GM21390 (cell line): ENCODE measurements around the gene TF.
"Not testable (repeated sequence)": the region's sequence is repeated elsewhere in the genome, so short reads cannot be mapped to it uniquely, and the experiment has no call there.

Experiments used
- ATAC-seq: cut with Tn5 transposase; IDR thresholded peaks from one replicate; pipeline ENCODE4 v1.9.1; 2021; ENCODE audit not compliant: unreplicated experiment

Gene TF

GRCh38 chr3:133763797-133764683 lies 17.8 kb downstream of the TF start:
- no peak for ATAC-seq

GRCh38 chr3:133765256-133765655 lies 19.1 kb downstream of the TF start:
- ATAC-seq, result no peak

GRCh38 chr3:133767607-133768006 lies 21.4 kb downstream of the TF start:
- ATAC-seq, result no peak

- ATAC-seq, result no peak
Observed at GRCh38 chr3:133769536-133769935, 23.3 kb downstream of the TF start.

GRCh38 chr3:133773732-133774131 lies 27.5 kb downstream of the TF start:
- no peak for ATAC-seq

- no peak for ATAC-seq
Observed at GRCh38 chr3:133775309-133775708, 29.1 kb downstream of the TF start.

- no peak for ATAC-seq
Observed at GRCh38 chr3:133775835-133776234, 29.6 kb downstream of the TF start.

GRCh38 chr3:133776794-133777438 lies 30.7 kb downstream of the TF start:
- ATAC-seq, result no peak

GRCh38 chr3:133777807-133778568 lies 31.8 kb downstream of the TF start:
- ATAC-seq, result no peak

GRCh38 chr3:133779626-133780203 lies 33.5 kb downstream of the TF start:
- ATAC-seq, result no peak

GRCh38 chr3:133780756-133781155 lies 34.6 kb downstream of the TF start:
- ATAC-seq, result not testable (repeated sequence)

GRCh38 chr3:133781570-133781969 lies 35.4 kb downstream of the TF start:
- no peak for ATAC-seq

- ATAC-seq, result no peak
Observed at GRCh38 chr3:133782454-133782853, 36.3 kb downstream of the TF start.

- ATAC-seq, result no peak
Observed at GRCh38 chr3:133783762-133784161, 37.6 kb downstream of the TF start.

GRCh38 chr3:133788024-133788423 lies 41.8 kb downstream of the TF start:
- no peak for ATAC-seq

- ATAC-seq, result no peak
Observed at GRCh38 chr3:133792171-133792763, 46.1 kb downstream of the TF start.

- no peak for ATAC-seq
Observed at GRCh38 chr3:133797396-133798105, 51.4 kb downstream of the TF start.

GRCh38 chr3:133799794-133800585 lies 53.8 kb downstream of the TF start:
- ATAC-seq, result no peak

- ATAC-seq, result no peak
Observed at GRCh38 chr3:133803469-133803868, 57.3 kb downstream of the TF start.
